NCI-H2107 treated with DMSO at 0.1 percent for 48 hours (cell line): ENCODE measurements around the gene PATJ.
"Not testable (repeated sequence)": the region's sequence is repeated elsewhere in the genome, so short reads cannot be mapped to it uniquely, and the experiment has no call there.

Experiments used
- DNase-seq: peaks from one replicate; lab custom pipeline; 2025; ENCODE audit not compliant: unreplicated experiment; lab: John Stamatoyannopoulos, UW

The PATJ gene

DNA sequence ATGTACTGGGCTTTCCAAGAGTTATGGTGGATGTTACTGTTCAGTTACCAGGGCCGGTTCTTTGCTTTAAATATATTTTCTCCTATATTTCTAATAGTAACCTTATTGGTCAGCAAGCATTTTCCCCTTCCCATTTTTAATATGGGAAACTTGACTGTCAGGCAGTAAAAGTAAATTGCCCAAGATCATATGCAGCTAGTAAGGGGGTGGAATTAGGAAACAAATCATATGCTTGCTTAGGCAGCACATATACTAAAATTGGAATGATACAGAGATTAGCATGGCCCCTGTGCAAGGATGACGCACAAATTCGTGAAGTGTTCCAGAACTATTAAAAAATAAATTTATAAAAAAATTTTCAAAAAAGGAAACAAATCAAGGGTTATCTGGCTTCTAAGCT lies 73.9 kb downstream of the PATJ start:
- DNase-seq, result no peak

DNA sequence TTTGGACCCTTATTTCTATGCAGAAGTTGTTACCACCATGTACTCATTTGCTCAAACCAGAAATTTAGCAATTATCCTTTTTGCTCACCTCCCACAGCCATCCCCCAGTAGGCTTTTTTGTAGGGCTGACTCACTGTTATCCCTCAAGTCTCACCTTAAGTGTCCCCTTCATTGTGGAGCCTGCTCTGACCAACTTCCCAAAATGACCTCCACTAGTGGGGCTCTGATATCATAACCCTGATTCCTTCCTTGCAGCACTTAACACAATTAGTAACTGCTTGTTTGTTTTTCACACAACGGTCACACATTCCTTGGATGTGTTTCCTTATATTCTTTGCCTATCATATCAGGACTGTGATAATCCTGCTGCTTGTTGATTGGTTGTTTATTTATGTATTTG lies 76.7 kb downstream of the PATJ start:
- no peak for DNase-seq

DNA sequence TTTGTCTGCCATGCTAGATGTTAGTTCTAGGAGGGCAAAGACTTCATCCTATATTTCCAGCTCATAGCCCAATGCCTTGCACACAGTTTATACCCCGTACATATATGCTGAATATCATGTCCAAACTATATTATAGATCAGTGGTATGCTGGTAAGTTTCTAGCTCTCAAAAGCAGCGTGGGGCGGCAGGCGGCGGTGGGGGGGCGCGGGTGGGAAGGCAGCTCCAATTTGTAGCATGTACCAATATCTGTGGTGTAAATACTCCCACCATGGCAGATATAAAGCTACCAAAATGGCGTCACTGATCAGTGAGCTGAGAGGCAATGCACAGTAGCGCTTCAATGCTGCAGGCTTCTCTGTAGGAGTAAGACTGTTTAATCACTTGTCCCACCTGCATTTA lies 77.1 kb downstream of the PATJ start:
- DNase-seq, result no peak

DNA sequence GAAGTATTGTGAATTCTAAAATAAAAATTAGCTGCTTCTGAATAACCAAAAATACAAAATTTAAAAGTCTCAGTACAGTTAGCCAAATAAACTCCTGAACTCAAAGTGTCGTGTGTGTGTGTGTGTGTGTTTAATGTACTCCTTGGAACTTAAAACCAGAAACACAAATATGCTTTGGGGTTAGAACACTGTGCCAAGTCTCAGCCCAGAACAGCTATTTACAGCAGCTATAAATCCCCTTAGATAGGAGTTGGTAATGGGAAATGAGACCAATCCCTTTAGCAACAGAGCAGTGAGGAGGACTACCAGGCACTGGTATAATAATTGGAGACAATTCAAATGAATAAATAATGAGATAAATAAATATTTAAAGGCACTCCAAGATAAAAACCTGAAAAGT lies 83.1 kb downstream of the PATJ start:
- no peak for DNase-seq

DNA sequence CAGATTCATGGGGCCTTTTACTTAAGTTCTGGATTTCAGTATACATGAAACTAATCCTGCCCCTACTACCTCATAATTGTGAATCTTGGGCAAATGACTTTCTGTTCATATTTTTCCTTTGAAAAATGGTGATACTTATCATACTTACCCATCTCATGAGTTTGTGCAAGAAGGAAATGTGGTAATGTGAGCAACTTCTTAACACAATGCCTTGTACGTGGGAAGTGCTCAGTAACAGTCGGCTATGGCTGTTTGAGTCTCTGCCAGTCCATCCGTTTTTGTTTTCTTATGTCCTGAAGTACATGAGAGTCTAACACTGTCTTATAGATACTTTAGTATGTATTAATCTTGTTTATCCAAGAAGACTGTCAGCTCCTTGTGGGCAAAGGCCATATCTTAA lies 86.5 kb downstream of the PATJ start:
- DNase-seq, result no peak

DNA sequence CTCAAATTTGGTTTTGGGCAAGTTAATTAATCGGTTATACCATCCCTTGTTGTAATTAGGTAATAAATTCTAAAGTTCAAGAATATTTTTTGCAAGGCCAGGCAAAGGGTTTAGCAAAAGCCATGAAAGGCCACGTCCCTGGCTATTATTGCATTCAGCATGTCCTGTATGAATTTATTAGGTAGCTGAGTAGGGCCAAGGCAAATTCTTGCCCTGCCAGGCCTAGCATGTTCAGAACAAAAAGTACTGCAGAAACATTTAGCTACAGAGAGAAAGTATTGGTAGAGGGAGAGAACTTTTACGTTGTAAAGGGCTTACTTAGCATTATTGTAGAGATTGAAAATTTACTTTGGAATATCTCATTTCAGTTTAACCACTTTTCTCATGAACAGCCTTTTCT lies 94.4 kb downstream of the PATJ start:
- no peak for DNase-seq

DNA sequence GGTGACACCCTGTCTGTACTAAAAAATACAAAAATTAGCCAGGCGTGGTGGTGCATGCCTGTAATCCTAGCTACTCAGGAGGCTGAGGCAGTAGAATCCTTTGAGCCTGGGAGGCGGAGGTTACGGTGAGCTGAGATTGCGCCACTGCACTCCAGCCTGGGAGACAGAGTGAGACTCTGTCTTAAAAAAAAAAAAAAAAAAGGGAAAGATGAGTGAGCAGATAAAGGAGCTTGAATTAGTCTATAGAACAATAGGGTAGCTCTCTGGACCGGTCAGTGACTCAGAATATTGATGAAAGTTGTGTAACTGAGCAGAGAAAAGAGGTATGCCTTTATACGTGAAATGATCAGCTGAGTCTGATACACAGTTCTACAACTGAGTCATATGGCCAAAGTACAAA lies 95.3 kb downstream of the PATJ start:
- not testable (repeated sequence) for DNase-seq

DNA sequence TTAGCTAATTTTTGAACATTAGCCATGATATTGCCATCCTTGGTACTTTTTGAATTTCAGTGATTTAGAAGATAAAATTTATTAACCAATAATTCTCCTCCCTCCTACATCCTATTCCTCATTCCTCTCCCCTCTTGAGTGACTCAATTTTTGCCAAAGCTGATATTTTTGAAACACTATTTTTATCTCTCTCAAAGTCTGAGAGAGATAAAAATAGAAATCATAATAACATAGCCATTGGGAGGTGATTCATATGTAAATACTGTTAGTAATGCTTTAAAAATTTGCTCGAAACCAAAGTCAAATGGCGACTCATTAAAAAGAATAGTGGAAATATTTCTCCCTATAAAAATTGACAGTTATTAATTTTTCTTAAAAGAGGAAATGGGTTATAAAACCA lies 97.4 kb downstream of the PATJ start:
- no peak for DNase-seq

DNA sequence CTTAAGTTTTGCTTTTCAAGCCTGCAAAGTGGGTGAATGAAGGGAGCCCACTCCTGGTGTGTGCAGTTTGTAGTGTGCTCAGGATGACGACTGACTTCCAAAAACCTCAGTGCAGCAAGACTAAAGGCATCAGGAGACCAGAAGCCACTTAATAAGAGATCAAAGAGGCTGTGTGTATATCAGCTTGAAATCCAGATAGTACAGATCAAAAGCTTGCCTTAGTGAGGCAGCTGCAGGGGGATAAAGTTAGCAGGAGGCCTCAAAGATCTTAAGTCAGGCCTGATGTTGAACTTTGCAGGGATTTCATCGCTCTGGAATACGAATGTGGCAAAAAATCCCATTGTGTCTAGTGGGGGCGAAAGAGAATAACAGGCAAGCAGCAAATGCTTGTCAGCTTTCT lies 99.8 kb downstream of the PATJ start:
- DNase-seq, result no peak

DNA sequence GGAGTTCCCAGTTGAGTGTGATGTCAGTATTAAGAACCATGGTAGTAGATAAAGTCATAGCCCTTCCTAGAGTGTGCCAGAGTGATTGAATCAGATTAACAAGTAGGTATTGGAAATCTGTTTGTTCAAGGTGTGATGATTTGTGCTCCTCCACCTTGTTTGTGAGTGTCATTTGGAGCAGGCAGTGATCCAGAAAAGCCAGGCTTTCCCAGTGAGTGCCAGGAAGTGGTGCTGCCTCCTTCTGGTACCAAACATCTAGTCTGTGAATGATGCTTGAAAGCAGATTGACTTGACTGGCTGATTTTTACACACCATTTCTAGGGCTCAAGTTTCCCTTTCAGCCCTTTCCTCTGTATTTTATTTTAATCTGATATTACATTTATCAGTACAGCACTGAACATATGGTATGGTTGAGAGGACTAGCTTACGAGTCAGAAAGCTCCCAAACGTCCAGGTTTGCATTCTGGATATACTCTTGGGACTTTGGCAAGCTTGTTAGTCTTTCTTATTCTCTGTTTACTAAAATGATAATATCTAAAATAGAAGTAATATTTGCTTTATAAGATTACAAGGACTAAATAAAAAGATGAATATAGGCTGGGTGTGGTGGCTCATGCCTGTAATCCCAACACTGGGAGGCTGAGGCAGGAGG lies 100.7 kb downstream of the PATJ start:
- DNase-seq, result no peak

DNA sequence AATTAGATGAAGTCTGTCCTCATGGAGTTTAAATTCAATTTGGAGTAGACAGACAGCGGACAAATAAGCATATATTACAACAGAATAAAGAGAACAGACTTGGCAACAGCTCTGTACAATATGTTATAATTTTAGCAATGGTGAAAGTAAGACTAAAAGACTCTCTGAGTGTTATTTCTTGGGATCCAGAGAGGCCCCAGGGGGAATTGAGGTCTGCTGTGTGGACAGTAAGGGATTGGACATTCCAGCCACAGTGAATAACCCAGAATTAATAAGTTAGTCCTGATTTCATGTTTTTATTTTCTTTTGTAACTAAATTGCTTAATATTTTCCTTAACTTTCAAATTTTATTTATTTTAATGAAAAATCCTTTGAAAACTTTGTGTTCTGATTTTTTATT lies 101.7 kb downstream of the PATJ start:
- DNase-seq, result no peak

DNA sequence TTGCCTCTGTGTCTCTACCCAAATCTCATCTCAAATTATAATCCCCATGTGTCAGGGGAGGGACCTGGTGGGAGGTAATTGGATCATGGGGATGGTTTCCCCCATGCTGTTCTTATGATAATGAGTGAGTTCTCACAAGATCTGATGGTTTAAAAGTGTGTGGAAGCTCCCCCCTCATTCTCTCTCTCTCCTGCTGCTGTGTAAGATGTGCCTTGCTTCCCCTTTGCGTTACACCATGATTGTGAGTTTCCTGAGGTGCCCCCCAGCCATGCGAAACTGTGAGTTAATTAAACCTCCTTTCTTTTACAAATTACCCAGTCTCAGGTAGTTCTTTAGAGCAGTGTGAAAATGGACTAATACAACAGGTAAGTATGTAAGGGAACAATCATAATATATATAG lies 102.4 kb downstream of the PATJ start:
- DNase-seq, result not testable (repeated sequence)

DNA sequence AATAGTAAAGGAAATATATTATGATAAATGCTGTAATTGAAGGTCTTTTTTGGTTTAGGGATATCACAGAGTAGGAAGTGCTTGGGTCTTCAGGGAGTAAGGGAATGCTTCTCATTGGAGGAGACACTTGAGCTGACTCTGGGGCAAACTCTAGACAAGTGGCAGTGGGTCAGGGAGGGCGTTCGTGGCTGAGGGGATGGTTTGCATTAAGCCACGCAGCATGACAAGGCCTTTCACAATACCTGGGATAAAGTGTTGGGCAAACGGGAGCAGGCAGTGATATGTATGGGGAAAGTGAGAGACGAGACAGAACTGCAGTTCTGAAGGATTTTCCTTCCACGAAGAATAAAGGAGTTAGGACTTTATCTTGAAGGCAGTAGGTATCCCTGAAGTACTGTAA lies 109.0 kb downstream of the PATJ start:
- no peak for DNase-seq

DNA sequence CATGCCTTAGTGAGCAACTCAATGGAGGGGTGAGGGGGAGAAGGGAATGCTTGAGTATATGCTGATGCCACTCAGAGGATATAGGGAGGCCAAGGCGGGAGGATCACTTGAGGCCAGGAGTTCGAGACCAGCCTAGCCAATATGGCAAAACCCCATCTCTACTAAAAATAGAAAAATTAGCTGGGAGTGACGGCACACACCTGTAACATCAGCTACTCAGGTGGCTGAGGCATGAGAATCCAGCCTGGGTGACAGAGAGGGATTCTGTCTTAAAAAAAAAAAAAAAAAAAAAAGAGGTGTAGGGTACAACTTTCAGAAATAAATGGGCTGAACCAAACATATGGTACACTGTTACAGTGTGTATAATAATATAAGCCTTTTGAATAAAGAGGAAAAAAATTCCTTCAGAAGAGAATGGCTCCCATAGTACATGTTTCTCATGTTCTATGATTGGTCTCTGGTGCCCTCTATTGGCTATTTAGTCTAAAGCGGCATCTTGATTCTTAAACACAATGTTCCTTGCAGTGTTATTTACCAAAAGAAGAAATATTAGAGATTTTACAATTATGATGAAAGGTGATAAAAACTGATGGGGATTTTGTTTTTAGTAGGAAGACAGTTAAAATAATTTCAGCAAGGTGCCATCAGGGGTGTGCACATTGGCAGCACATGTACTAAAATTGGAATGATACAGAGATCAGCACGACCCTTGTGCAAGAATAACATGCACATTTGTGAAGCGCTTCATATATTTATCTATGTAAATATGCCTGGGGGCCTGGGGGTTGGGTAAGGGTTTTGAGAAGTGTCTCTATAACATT lies 109.8 kb downstream of the PATJ start:
- DNase-seq, result peak; percentile 57

DNA sequence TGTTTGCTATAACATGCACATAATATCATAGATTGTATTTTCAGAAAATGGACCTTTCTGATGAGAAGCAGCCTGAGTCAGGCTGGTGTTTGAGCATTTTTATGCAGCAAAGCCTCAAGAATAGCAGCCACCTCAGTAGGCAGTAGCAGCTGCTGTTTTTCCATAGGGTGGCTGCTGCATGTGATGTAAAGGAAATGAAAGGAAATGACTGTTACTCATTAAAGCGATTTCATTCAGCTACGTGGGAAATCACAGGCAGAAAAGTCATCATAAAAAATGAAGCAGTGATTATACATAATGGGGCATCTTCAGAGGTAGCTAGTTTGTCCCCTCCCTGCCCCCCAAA lies 110.4 kb downstream of the PATJ start:
- no peak for DNase-seq

DNA sequence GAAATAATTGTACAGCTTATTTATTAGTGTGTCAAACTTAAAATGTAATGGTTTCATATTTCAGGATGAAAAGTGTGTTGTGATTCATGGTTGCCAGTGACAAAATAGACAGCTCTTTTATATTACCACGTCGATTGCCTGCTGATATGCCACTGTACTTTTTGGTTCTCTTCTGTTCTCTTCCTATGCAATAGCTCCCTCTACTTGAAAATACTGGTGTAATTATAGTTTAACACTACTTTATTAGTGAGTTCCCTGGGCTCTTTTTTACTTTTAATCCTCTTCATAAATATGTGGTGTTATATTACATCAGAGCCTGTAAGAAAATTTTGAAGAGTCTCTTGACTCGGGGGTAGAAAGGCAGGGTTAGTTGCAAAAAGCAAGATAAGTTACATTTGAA lies 111.3 kb downstream of the PATJ start:
- peak; percentile 37 for DNase-seq

DNA sequence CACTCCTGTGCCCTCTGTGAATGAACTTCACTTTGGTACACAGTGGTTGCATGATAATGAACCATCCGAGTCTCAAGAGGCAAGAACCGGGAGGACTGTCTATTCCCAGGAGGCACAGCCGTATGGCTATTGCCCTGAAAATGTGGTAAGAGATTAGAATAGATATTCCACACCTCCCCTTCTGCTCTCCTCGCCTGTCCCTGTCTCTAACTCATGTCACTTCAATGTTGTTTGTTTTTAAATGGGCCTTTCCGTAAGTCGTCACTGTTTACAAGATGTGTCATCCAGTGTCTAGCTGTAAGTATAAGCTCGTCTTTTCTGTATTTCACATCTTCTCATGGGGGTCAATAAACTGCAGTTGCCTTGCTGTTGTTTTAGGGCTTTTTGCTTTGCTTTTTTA lies 122.2 kb downstream of the PATJ start:
- DNase-seq, result no peak

DNA sequence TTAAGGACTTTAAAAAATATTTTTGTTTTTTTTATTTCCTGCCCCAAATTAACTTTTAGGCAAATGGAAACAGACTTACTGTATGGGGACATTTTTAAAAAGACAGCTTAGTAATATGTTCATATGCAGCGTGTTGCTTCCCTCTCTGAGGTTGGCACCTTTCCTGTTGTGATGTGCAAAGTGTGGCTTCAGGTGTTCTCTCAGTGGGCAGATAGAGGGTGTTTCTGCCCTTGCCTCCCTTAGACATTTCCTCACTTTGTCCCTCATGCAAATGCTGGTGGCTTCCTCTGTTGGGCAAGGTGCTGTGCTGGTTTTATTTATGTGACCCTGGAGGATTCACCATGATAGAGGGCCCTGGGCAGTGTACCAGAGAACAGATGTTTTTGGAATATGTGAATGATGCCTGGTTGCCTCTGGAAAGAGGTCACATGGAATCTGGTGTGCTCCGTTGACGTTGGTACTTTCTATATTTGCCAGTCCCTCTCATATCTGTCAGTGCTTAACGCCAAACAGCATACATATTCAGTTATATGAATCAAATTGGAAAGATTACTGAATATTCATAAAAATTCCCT lies 123.5 kb downstream of the PATJ start:
- no peak for DNase-seq

DNA sequence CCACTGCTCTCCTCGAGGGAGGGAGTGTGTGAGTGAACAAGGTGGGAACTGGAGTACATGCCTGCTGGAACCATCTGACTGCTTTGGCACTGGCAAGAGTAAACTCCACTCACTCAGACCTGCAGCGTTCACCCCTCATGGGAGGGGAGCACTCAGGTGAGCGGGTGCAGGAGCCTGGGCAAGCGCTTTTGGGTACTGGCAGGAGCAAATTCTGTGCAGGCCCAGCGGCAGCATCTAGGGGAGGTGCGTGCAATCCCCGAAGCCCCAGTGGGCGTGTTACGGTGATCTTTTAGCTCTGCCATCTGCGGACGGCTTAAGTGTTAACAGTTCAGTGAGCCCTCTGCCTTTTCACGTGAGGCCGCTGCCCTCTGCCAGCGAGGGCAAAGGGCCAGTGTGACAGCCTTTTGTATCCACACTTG lies 127.4 kb downstream of the PATJ start:
- DNase-seq, result no peak

DNA sequence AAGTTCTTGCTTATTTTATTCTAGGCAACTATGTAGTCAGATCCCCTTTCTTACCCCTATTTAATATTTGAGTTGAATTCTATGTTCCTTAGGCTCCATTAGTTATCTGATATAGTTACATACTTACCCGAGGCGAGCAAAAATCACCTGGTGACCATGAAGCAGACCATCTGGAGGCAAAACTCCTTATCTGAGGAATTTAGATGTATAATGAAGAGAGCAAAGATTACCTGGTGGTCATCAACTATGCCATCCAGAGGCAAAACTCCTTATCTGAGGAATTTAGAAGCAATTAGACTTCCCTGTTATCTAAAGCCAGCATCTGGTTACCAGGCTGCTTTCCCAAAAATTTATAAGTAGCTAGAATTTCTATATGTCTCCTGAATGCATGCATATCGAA lies 129.9 kb downstream of the PATJ start:
- DNase-seq, result no peak

DNA sequence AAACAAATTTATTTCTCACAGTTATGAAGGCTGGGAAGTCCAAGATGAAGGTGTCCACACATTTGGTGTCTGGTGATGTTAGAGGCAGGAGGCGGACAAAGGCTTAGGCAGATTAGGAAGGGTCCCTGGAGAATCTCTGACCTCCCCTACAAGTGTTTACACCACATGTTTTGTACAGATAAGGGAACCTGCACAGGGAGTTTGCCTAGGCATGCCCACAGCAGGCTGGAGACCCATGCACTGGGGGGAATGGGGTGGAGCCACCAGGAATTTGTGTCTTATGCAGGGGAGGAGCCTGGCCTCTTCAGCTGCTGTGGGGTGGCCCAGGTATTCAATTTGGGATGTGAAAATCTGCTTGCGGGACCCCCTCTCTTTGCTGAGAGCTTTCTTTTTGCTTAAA lies 131.3 kb downstream of the PATJ start:
- no peak for DNase-seq

DNA sequence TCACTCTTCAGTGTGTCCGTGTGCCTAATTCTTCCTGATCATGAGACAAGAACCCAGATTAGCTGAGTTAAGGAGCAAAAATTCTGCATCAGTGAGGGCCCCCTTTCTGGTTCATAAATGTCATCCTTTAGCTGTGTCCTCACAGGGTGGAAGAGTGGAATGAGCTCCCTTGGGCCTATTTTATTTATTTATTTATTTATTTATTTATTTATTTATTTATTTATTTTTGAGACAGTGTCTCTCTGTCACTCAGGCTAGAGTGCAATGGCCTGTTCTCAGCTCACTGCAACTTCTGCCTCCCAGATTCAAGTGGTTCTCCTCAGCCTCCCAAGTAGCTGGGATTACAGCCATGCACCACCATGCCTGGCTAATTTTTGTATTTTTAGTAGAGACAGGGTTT lies 131.7 kb downstream of the PATJ start:
- DNase-seq, result no peak

DNA sequence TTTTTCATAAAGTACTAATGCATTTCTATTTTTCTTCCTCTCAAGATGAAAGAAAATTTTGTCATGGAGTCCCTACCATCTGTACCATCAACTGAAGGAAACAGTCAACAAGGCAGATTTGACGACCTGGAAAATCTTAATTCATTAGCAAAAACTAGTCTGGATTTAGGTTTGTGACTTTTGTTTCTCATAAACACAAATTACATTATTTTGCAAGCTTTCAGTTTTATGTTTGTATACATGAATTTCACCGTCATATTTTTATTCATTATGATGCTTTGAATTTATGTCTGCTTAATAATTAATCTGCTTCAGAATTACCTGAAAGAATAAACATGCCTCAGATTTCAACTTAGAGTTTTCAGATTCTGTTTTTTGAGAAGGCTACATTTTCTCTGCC lies 132.9 kb downstream of the PATJ start:
- DNase-seq, result no peak
